GM12878 (cell line): ENCODE data around the gene PKP3. TPM values are rescaled to one million over a fixed set of nuclear protein-coding genes. Genes with fewer than 3 reads are reported as not detected.

Experiments
- ATAC-seq: fragments of 200-7000 bp; cut with Tn5 transposase; 3 replicates; pipeline ENCODE4 v1.9.1; 2020; ENCODE audit warnings: mild to moderate bottlenecking, moderate library complexity
- BruUV-seq: library from RNA; stranded (reverse); fragments of 400-500 nt; replicated peaks from 2 replicates; lab custom pipeline; 2021; lab: Mats Ljungman, UMichigan
- CTCF ChIA-PET: fragments of 300-600 bp; sonication (Branson Sonifier 250); formaldehyde crosslinking; extraction: SDS; loops from one replicate; lab custom pipeline; 2021; ENCODE audit warnings: inconsistent platforms; lab: Yijun Ruan, JAX
- POLR2A ChIA-PET: fragments of 350-600 bp; formaldehyde crosslinking; extraction: SDS; loops from one replicate; lab custom pipeline; 2021; ENCODE audit warnings: inconsistent platforms; lab: Charles Lee
- RAD21 ChIA-PET: fragments of 300-600 bp; sonication (Branson Sonifier 250); formaldehyde crosslinking; loops from one replicate; lab custom pipeline; 2023; ENCODE audit warnings: antibody characterized with exemption; ENCODE audit not compliant: unreplicated experiment; lab: Charles Lee
- SMC1A ChIA-PET: fragments of 300-600 bp; sonication (Branson Sonifier 250); formaldehyde crosslinking; loops from one replicate; lab custom pipeline; 2023; ENCODE audit not compliant: unreplicated experiment, uncharacterized antibody; lab: Charles Lee
- DNase-seq: peaks from one replicate; pipeline ENCODE4 v3.0.0-alpha.2; 2011; ENCODE audit warnings: low read depth, low spot score
- FAIRE-seq: peaks from 3 replicates; lab custom pipeline; 2011; peaks lifted over from hg19 to GRCh38; lab: Jason Lieb, UNC
- H2AFZ ChIP-seq: 2 replicates; pipeline ENCODE4 v1.6.0; 2011; ENCODE audit warnings: low read depth, low read length, control low read depth; ENCODE audit not compliant: control insufficient read depth
- H3K27ac ChIP-seq: 2 replicates; pipeline ENCODE4 v1.5.1; 2011; ENCODE audit warnings: control low read depth; ENCODE audit not compliant: control insufficient read depth, insufficient read depth
- H3K27me3 ChIP-seq, 2 experiments: replicated peaks in 1 of 2; 2 replicates each; pipeline versions ENCODE4 v1.6.0 to v1.6.1; 2011; ENCODE audit warnings: low read length in 1 of 2; ENCODE audit not compliant: control insufficient read depth in 2 of 2, insufficient read depth in 2 of 2
- H3K36me3 ChIP-seq, 2 experiments: 2 replicates each; pipeline ENCODE4 v1.5.1; 2011; ENCODE audit warnings: low read length in 1 of 2; ENCODE audit not compliant: control insufficient read depth in 2 of 2, insufficient read depth in 2 of 2
- H3K4me1 ChIP-seq: 2 replicates; pipeline ENCODE4 v1.6.1; 2011; ENCODE audit warnings: mild to moderate bottlenecking, low read length, moderate library complexity, mixed read lengths; ENCODE audit not compliant: control insufficient read depth, insufficient read depth
- H3K4me2 ChIP-seq: 2 replicates; pipeline ENCODE4 v1.6.0; 2011; ENCODE audit warnings: control low read depth; ENCODE audit not compliant: control insufficient read depth, insufficient read depth
- H3K4me3 ChIP-seq: fragments of 200-600 bp; sonication (generic); 2 replicates; pipeline ENCODE4 v1.5.1; 2016
- H3K79me2 ChIP-seq: 2 replicates; pipeline ENCODE4 v1.6.0; 2011; ENCODE audit warnings: low read length; ENCODE audit not compliant: control insufficient read depth, insufficient read depth
- H3K9ac ChIP-seq: 2 replicates; pipeline ENCODE4 v1.8.0; 2011; ENCODE audit warnings: low read length, control low read depth, mixed read lengths; ENCODE audit not compliant: control insufficient read depth, insufficient read depth
- H3K9me3 ChIP-seq: replicated peaks from 3 replicates; pipeline ENCODE4 v1.5.1; 2011; ENCODE audit warnings: mild to moderate bottlenecking, low read length; ENCODE audit not compliant: control insufficient read depth, insufficient read depth
- H4K20me1 ChIP-seq: 2 replicates; pipeline ENCODE4 v1.6.0; 2011; ENCODE audit not compliant: control insufficient read depth, insufficient read depth
- CREB1 ChIP-seq: IDR thresholded peaks from 2 replicates; pipeline ENCODE4 v1.6.1; 2012; ENCODE audit warnings: low read depth, mild to moderate bottlenecking, inconsistent platforms
- CUX1 ChIP-seq: IDR thresholded peaks from 2 replicates; pipeline ENCODE4 v1.6.1; 2012; ENCODE audit warnings: improper control_type of control experiment, low read depth, low read length; ENCODE audit not compliant: insufficient replicate concordance
- IKZF1 ChIP-seq: fragments of 450-650 bp; conservative IDR thresholded peaks from 2 replicates; pipeline ENCODE4 v1.6.1; 2017; ENCODE audit warnings: antibody characterized with exemption, mild to moderate bottlenecking
- MAX ChIP-seq: IDR thresholded peaks from 2 replicates; pipeline ENCODE4 v1.6.1; 2012; ENCODE audit warnings: low read depth, low read length, improper control_type of control experiment
- TAF1 ChIP-seq: IDR thresholded peaks from 2 replicates; pipeline ENCODE4 v1.6.1; 2011; ENCODE audit warnings: mild to moderate bottlenecking, low read depth, low read length, borderline replicate concordance
- WRNIP1 ChIP-seq: IDR thresholded peaks from 2 replicates; pipeline ENCODE4 v1.6.1; 2011; ENCODE audit warnings: low read depth, low read length, improper control_type of control experiment, borderline replicate concordance
- ZNF207 ChIP-seq: fragments of 450-650 bp; IDR thresholded peaks from 2 replicates; pipeline ENCODE4 v1.6.1; 2014; ENCODE audit warnings: antibody characterized with exemption, mild to moderate bottlenecking, borderline replicate concordance
- WGBS: methylation state at CpG from one replicate; pipeline ENCODE4 v1.1.6; 2016; ENCODE audit warnings: low lambda C conversion rate; ENCODE audit not compliant: insufficient replicate concordance, insufficient coverage; ENCODE audit errors: missing lambda C conversion rate; 5-methylcytosine and 5-hydroxymethylcytosine counted together
- in situ Hi-C: fragments of 300-500 bp; cut with MboI; formaldehyde crosslinking; loops from 9 replicates; pipeline ENCODE4 v1.14.3; 2018; ENCODE audit warnings: mixed read lengths
- intact Hi-C: fragments of 100-400 bp; cut with micrococcal nuclease; formaldehyde crosslinking; loops from one replicate; pipeline ENCODE4 v1.14.2; 2022; ENCODE audit not compliant: unreplicated experiment
- polyA plus RNA-seq, 11 experiments: library from polyadenylated mRNA; depleted of rRNA in 4 of 11; unstranded in 6 of 11; stranded (reverse) in 5 of 11; fragments of >200 nt; fragmentation: Nextera tagmentation in 4 of 11; fragmentation: Illumina TruSeq in 1 of 11; extraction: Ambion mirVana in 4 of 11; extraction: Trizol in 1 of 11; gene quantifications; 1 replicate in 1 of 11; 2 replicates in 10 of 11; pipeline versions ENCODE4 v1.2.1 to v1.2.3, GENCODE V29; 2011 to 2016; ENCODE audit warnings: inconsistent platforms in 2 of 11, missing spikeins in 2 of 11, low read depth in 1 of 11
- total RNA-seq, 4 experiments: library from RNA; depleted of rRNA in 3 of 4; stranded (reverse); fragments of >200 nt in 3 of 4; fragmentation: Illumina TruSeq in 1 of 4; extraction: Trizol in 1 of 4; gene quantifications; 2 replicates each; pipeline versions ENCODE4 v1.2.1 to v1.2.3, GENCODE V29; 2013 to 2021
- TF ChIP-seq, protein P1 (sequence below): IDR thresholded peaks from 2 replicates; pipeline ENCODE4 v1.6.1; 2012; ENCODE audit warnings: low read depth, low read length, improper control_type of control experiment
- TF ChIP-seq, protein P2 (sequence below): fragments of 150-350 bp; IDR thresholded peaks from 2 replicates; pipeline ENCODE4 v1.6.1; 2014; ENCODE audit warnings: mild to moderate bottlenecking, low read depth, low read length

Gene PKP3
- total and polyA plus RNA-seq, 10 of the 15 experiments (the other 5 are each of a cell fraction or from before 2014, with no cell fraction given) = 0.45 to 0.90 TPM; not detected in 8

DNA sequence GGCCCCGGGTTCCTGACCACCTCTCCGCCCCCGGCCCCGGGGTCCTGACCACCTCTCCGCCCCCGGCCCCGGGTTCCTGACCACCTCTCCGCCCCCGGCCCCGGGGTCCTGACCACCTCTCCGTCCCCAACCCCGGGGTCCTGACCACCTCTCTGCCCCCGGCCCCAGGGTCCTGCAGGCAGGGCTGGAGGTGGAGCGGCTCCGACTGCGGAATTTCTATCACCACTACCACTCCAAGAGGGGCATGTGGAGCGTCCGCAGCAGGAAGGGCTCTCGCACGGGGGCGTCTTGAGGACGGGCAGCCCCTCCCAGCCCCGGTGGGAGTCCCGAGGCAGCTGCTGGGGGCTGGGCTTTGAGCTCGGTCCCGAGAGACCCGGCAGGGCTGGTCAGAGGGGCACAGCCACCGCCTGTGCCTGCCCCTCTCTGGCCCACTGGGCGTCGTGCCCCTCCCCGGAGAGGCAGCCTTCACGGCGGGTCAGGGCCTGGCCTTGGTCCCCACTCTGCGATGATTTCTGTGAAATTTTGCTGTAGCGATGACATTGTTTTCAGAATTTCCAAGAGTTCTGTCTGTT is 12.4 kb upstream of the PKP3 start:
- Histone ChIP-seq H3K4me2 (no peak overlapping the region), H3K9ac (no peak overlapping the region), H3K27me3 (no peaks in the 10 kb centered on the region), H3K4me3 (no peak overlapping the region), H3K4me1 (no peaks in the 10 kb centered on the region), H3K27ac (no peak overlapping the region), H3K36me3 (no peaks in the 10 kb centered on the region), H4K20me1 (no peaks in the 10 kb centered on the region), H3K79me2 (no peaks in the 10 kb centered on the region), H2AFZ (no peak overlapping the region), H3K9me3 (no peaks in the 10 kb centered on the region; the same call in 2 of the 3 replicates)
- in situ Hi-C loops (no loop called here), intact Hi-C loops (no loop called here)
- ChIA-PET RAD21 (no interaction called here), SMC1A (no interaction called here), POLR2A (no interaction called here), CTCF (no interaction called here)
- no peak for FAIRE-seq
- TF ChIP-seq MAX (no peak), IKZF1 (no peak), TAF1 (no peak), CUX1 (no peak), CREB1 (no peak), ZNF207 (no peak), WRNIP1 (no peak)
- TF ChIP-seq, protein P1, sequence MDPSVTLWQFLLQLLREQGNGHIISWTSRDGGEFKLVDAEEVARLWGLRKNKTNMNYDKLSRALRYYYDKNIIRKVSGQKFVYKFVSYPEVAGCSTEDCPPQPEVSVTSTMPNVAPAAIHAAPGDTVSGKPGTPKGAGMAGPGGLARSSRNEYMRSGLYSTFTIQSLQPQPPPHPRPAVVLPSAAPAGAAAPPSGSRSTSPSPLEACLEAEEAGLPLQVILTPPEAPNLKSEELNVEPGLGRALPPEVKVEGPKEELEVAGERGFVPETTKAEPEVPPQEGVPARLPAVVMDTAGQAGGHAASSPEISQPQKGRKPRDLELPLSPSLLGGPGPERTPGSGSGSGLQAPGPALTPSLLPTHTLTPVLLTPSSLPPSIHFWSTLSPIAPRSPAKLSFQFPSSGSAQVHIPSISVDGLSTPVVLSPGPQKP = no peak
- TF ChIP-seq, protein P2, sequence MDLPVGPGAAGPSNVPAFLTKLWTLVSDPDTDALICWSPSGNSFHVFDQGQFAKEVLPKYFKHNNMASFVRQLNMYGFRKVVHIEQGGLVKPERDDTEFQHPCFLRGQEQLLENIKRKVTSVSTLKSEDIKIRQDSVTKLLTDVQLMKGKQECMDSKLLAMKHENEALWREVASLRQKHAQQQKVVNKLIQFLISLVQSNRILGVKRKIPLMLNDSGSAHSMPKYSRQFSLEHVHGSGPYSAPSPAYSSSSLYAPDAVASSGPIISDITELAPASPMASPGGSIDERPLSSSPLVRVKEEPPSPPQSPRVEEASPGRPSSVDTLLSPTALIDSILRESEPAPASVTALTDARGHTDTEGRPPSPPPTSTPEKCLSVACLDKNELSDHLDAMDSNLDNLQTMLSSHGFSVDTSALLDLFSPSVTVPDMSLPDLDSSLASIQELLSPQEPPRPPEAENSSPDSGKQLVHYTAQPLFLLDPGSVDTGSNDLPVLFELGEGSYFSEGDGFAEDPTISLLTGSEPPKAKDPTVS = no peak
- BruUV-seq = no TSS peak
- WGBS = 30% methylated on average over 19 of the region's 35 CpGs
- no peak for ATAC-seq
- no peak for DNase-seq
